Effector memory CD4-positive, alpha-beta T cell (primary cell): ENCODE measurements around the gene PID1.

Experiments used
- DNase-seq, 3 donors: peaks; one replicate each; pipeline ENCODE4 v3.0.0-alpha.2; 2020
- H3K27ac ChIP-seq: 2 replicates; pipeline ENCODE4 v1.7.0; 2013; ENCODE audit warnings: mild to moderate bottlenecking, low read length, moderate library complexity; ENCODE audit not compliant: insufficient read depth, poor library complexity, severe bottlenecking
- H3K27me3 ChIP-seq: replicated peaks from 2 replicates; pipeline ENCODE4 v1.7.0; 2013; ENCODE audit warnings: mild to moderate bottlenecking, low read length; ENCODE audit not compliant: insufficient read depth, control insufficient read depth, poor library complexity, severe bottlenecking
- H3K36me3 ChIP-seq: 2 replicates; pipeline ENCODE4 v1.7.0; 2013; ENCODE audit warnings: mild to moderate bottlenecking, low read length, moderate library complexity; ENCODE audit not compliant: control insufficient read depth, insufficient read depth
- H3K4me1 ChIP-seq: 2 replicates; pipeline ENCODE4 v1.7.0; 2013; ENCODE audit warnings: low read length, mild to moderate bottlenecking; ENCODE audit not compliant: control insufficient read depth, insufficient read depth, poor library complexity, severe bottlenecking
- H3K4me3 ChIP-seq: 2 replicates; pipeline ENCODE4 v1.7.0; 2013; ENCODE audit warnings: low read length, low read depth, mild to moderate bottlenecking; ENCODE audit not compliant: insufficient read depth, poor library complexity, severe bottlenecking
- H3K9me3 ChIP-seq: 2 replicates; pipeline ENCODE4 v1.7.0; 2013; ENCODE audit warnings: mild to moderate bottlenecking, low read length, moderate library complexity; ENCODE audit not compliant: control insufficient read depth

The PID1 gene

DNA sequence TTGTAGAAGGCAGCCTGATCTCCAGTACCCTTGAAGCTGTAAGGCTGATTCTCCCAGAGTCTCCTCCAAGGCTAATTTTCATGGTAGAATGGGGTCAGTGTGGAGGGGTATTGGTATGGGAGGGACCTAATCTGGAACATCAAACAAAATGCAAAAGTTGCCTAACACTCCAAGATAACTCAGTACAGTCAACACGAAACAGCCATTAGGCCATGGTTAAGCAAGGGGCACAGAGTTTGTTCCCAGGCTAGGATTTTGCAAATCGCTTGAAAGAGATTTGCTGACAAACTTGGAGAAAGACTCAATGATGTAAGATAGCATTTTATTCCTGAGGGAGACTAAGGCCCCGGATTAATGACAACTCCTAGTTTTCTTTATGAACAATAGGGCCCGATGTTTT, 5.4 kb downstream of the PID1 start:
- Histone ChIP-seq H3K27ac (no peak overlapping the region), H3K4me1 (no peaks in the 10 kb centered on the region), H3K36me3 (no peaks in the 10 kb centered on the region), H3K27me3 (no peaks in the 10 kb centered on the region), H3K4me3 (no peak overlapping the region), H3K9me3 (no peaks in the 10 kb centered on the region)
- no peak for DNase-seq

DNA sequence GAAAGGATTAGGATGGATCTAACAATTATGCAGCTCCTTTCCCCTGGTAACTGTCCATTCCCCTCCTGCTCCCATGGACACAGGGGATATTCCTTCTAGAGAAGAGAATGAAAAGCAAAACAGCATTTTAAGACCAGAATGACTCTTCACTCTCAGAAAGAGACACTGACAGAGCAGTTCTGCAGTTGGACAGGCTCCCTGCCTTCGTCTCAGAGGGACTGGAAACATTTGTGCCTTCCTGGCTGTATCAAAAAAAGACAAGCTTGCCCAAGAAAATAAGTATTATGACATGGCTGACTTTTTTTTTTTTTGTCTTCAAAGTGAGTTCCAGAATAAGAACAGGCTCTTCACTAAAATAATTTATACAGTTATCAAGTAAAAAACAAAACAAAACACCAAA, 9.5 kb downstream of the PID1 start:
- H3K4me1 ChIP-seq: no peaks in the 10 kb centered on the region
- DNase-seq: no peak
- no peaks in the 10 kb centered on the region for H3K36me3 ChIP-seq
- no peak overlapping the region for H3K27ac ChIP-seq
- H3K27me3 ChIP-seq: no peaks in the 10 kb centered on the region
- H3K4me3 ChIP-seq: no peak overlapping the region
- no peaks in the 10 kb centered on the region for H3K9me3 ChIP-seq

DNA sequence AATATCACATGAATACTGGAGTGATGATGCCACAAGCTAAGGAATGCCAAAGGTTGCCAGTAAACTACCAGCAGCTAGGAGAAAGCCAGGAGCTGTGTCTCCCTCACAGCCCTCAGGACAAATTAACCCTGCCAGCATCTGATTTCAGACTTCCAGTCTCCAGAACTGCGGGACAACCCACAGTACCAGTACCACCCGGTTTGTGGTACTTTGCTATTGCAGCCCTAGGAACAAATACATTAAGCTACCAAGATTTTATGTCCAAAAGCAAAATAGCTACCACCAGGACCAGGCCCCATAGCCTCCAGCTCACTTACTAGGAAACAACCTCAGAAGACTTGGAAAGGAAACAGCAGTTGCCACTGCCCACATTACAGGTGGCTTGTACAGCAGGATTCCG, 10.0 kb downstream of the PID1 start:
- no peak overlapping the region for H3K27ac ChIP-seq
- DNase-seq: no peak
- H3K36me3 ChIP-seq: no peaks in the 10 kb centered on the region
- H3K4me1 ChIP-seq: no peaks in the 10 kb centered on the region
- H3K4me3 ChIP-seq: no peak overlapping the region
- no peaks in the 10 kb centered on the region for H3K9me3 ChIP-seq
- no peaks in the 10 kb centered on the region for H3K27me3 ChIP-seq

DNA sequence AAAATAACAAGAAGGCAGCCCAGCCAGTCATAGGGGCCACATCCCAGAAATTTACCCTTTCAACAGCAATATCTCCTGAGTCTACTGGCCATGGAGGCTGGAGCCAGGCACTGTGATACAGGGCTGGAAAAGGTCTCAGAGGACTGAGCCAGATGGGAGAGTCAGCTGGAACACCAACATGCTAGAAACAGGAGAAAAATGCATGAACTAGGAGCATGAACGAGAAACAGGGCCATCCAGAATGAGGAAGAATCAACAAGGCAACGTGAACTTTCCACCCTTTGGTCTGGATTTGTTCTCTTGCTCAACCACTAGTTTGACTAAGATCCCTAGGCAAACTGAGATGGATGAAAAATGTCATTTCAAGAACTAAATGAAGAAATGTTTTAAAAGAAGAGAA, 13.1 kb downstream of the PID1 start:
- no peaks in the 10 kb centered on the region for H3K27me3 ChIP-seq
- no peak for DNase-seq
- H3K4me1 ChIP-seq: no peaks in the 10 kb centered on the region
- no peaks in the 10 kb centered on the region for H3K9me3 ChIP-seq
- no peak overlapping the region for H3K27ac ChIP-seq
- no peaks in the 10 kb centered on the region for H3K36me3 ChIP-seq
- no peak overlapping the region for H3K4me3 ChIP-seq

DNA sequence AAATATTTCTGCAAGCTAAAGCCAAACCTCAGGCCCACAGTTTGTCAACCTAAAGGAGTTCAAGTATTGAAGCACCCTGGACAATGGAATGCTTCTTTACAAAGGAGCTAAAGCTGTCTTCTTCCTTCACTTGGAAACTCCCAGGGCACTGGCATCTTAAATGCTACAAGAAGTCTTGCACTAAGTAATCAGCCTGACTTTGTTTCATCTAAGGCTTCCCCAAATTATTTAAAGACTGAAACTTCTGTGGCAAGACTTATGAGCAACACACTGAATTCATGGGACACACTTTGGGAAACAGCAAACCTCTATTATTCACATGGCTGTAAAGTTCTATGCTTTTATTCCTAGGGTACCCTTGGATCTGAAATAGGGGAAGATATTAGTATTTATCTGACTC, 14.7 kb downstream of the PID1 start:
- Histone ChIP-seq H3K4me1 (no peaks in the 10 kb centered on the region), H3K27ac (no peak overlapping the region), H3K9me3 (no peaks in the 10 kb centered on the region), H3K27me3 (no peaks in the 10 kb centered on the region), H3K4me3 (no peak overlapping the region), H3K36me3 (no peaks in the 10 kb centered on the region)
- no peak for DNase-seq

DNA sequence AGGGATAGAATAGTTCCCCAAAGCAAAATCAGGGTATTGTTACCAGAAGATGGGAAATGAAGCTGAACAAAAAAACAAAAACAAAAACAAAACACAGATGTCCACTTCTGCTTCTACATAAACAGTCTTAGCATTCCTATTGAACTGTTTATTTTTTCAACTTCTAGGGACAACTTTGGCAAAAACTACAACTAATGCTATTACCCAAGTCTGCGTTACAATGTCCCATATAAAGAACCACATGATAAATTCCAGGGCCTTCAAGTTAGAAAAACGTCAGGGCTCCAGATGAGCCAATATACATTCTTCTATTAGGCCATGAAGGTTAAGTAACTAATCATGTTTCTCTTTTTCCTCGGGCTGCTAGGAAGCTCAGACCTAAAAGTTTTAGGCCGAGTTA, 16.9 kb downstream of the PID1 start:
- DNase-seq: no peak
- Histone ChIP-seq H3K36me3 (no peaks in the 10 kb centered on the region), H3K9me3 (no peaks in the 10 kb centered on the region), H3K4me3 (no peak overlapping the region), H3K4me1 (no peaks in the 10 kb centered on the region), H3K27me3 (no peaks in the 10 kb centered on the region), H3K27ac (no peak overlapping the region)

DNA sequence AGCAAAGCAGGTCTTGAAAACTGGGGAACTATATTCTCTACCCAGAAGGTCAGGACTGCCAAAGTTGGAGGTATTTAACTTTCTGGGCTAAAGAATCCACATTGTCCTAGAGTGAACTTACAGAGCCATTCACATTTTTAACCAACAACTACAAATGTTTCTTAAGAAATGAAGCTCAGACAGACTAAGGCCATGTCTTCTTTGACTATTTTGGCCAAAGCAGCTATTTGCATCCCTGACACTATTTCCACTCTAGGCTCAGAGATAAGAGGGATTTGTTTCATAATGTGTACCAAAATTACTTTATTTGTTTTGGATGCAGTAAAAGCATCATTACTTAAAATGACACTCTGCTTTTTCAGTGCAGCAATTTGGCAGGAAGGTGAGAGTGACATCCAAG, 18.1 kb downstream of the PID1 start:
- Histone ChIP-seq H3K9me3 (no peaks in the 10 kb centered on the region), H3K27ac (no peak overlapping the region), H3K4me3 (no peak overlapping the region), H3K4me1 (no peaks in the 10 kb centered on the region), H3K27me3 (no peaks in the 10 kb centered on the region), H3K36me3 (no peaks in the 10 kb centered on the region)
- DNase-seq: no peak

DNA sequence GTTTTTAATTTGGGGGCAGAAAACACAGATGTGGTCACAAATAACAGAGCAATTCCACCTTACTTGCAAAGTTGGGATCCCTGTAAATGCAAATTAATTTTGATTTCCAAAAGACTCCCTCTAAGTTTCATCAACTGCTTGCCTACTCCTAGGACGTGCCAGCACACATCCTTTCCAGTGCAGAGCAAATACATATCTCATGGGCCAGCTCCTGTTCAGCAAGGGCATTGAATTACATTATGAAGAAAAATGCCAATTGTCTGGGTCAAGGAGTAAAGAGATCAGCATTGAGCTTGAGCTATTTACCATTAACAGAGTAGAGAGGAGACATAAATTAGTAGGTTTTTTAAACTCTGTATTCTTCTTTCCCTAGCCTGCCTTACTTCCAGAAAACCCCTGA, 18.8 kb downstream of the PID1 start:
- Histone ChIP-seq H3K27me3 (no peaks in the 10 kb centered on the region), H3K27ac (no peak overlapping the region), H3K4me3 (no peak overlapping the region), H3K36me3 (no peaks in the 10 kb centered on the region), H3K4me1 (no peaks in the 10 kb centered on the region), H3K9me3 (no peaks in the 10 kb centered on the region)
- DNase-seq: no peak

DNA sequence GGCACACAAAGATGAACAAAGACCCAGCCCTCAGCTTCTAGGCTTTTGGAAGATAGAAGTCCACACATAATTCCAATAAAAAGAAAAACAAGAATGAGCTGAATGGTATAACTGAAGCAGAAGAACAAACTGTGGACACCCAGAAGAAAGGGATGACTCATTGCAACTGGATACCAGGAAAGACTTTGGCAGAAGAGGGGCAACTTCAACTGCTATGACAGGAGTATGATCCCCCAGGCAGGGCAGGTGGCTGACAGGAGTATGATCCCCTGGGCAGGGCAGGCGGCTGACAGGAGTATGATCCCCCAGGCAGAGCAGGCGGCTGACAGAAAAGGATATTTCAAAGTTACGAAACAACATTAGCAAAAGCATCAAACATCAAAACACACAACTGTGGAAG, 21.6 kb downstream of the PID1 start:
- no peaks in the 10 kb centered on the region for H3K9me3 ChIP-seq

DNA sequence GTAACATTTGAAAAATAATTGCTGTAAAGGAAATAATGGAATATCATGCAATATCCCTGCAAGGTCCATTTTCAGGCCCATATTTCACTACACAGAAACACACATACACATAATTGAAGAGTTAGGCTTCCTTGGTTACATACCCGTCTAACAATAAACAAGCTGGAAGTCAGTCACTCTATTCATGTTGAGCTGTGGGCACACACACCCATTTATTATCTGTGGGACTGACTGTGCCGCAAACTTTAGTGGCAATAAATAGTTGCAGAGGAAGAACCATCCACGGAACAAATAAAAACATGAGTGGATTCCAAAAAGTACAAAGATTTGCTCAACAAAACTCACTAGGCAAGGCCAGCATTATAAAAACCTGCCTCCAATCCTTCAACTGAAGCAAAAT, 24.8 kb downstream of the PID1 start:
- H3K9me3 ChIP-seq: no peaks in the 10 kb centered on the region
- no peaks in the 10 kb centered on the region for H3K36me3 ChIP-seq
- H3K4me3 ChIP-seq: no peak overlapping the region
- DNase-seq: no peak
- no peak overlapping the region for H3K27ac ChIP-seq
- H3K4me1 ChIP-seq: no peaks in the 10 kb centered on the region
- no peaks in the 10 kb centered on the region for H3K27me3 ChIP-seq

More for the DNA sequence above, 21.6 kb downstream of the PID1 start:
- no peak overlapping the region for H3K27ac ChIP-seq
- H3K36me3 ChIP-seq: no peaks in the 10 kb centered on the region
- no peaks in the 10 kb centered on the region for H3K4me1 ChIP-seq
- H3K4me3 ChIP-seq: no peak overlapping the region
- H3K27me3 ChIP-seq: no peaks in the 10 kb centered on the region
- no peak for DNase-seq

DNA sequence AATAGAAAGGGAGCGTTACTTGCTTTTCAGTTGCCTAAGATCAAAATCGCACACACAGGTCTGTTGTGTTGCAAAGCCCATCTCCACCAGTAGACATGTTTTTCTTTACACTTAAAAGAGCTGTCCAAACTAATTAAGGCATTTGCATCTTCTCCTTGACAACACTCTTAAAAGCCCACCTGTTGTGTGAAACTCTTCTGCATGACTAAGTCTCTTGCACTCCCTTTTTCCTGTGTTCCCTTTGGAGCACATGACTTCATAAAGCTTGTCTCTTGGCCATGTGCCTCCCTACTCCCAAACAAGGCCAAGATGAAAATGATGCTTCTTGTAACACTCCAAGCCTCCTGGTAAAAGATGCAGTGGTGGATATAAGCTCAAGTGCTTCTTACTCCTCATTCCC, 26.1 kb downstream of the PID1 start:
- no peak overlapping the region for H3K27ac ChIP-seq
- no peak for DNase-seq
- no peaks in the 10 kb centered on the region for H3K9me3 ChIP-seq
- no peaks in the 10 kb centered on the region for H3K27me3 ChIP-seq
- no peaks in the 10 kb centered on the region for H3K36me3 ChIP-seq
- H3K4me1 ChIP-seq: no peaks in the 10 kb centered on the region
- no peak overlapping the region for H3K4me3 ChIP-seq
